DOHH2 (cell line): ENCODE results near the gene XPA.

Experiments used
- EZH2phosphoT487 ChIP-seq: fragments of 200-600 bp; sonication (generic); IDR thresholded peaks from 2 replicates; pipeline ENCODE4 v1.6.1; 2017; ENCODE audit warnings: borderline replicate concordance, mild to moderate bottlenecking, antibody characterized with exemption, low read length, moderate library complexity, mixed read lengths
- TF ChIP-seq, protein P1 (sequence below): fragments of 200-600 bp; sonication (generic); IDR thresholded peaks from one replicate; pipeline ENCODE4 v1.5.1; 2014; ENCODE audit warnings: antibody characterized with exemption, mild to moderate bottlenecking, low read depth, low read length; ENCODE audit not compliant: poor library complexity, severe bottlenecking

DNA sequence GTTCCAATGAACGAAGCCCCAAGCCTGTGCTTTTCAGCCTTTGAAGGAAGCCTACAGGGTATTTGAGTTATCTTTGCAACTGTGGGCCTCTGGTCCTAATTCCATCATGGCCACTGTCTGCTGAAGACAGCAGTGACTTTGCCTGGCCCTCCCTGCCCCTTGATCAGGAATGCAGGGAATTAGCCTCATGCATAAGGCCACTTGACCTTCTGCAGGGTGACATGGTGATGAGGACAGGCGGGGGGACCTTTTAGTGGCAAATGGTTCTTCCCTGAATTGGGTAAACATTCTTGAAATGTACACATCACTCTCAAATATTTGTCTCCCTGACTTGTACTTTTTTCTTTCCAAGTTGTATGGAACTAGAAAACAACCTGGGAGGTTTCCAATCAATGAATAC is 25.2 kb upstream of the XPA start:
- TF ChIP-seq, protein P1, sequence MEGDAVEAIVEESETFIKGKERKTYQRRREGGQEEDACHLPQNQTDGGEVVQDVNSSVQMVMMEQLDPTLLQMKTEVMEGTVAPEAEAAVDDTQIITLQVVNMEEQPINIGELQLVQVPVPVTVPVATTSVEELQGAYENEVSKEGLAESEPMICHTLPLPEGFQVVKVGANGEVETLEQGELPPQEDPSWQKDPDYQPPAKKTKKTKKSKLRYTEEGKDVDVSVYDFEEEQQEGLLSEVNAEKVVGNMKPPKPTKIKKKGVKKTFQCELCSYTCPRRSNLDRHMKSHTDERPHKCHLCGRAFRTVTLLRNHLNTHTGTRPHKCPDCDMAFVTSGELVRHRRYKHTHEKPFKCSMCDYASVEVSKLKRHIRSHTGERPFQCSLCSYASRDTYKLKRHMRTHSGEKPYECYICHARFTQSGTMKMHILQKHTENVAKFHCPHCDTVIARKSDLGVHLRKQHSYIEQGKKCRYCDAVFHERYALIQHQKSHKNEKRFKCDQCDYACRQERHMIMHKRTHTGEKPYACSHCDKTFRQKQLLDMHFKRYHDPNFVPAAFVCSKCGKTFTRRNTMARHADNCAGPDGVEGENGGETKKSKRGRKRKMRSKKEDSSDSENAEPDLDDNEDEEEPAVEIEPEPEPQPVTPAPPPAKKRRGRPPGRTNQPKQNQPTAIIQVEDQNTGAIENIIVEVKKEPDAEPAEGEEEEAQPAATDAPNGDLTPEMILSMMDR = no peak
- no peak for TF ChIP-seq EZH2phosphoT487
